Measurements from ENCODE around the gene AFTPH. TPM values are rescaled to one million over a fixed set of nuclear protein-coding genes. Genes with fewer than 3 reads are reported as not detected.

Gene AFTPH
- total RNA-seq, 1 donor, result 38.7 TPM

DNA sequence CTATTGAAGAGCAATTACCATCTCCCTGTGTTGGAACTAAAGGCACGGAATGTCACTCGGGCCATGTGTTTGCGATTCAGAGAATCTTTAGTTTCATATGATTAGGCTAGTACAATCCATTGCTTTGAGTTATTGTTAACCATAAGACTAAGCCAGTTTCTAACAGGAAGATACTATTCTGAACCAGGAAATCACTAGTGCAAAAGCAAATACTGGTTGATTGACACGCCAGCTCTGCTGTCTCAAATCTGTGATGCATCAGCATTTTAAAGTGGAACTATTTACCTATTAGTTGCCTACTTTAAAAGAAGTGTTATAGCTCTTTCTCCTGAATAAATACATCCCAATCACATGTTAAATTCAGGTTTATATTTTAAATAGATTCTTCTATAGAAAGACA is 61.9 kb downstream of the AFTPH start:
- no peak for DNase-seq (ENCODE audit: insufficient read length, low spot score, missing footprints)

DNA sequence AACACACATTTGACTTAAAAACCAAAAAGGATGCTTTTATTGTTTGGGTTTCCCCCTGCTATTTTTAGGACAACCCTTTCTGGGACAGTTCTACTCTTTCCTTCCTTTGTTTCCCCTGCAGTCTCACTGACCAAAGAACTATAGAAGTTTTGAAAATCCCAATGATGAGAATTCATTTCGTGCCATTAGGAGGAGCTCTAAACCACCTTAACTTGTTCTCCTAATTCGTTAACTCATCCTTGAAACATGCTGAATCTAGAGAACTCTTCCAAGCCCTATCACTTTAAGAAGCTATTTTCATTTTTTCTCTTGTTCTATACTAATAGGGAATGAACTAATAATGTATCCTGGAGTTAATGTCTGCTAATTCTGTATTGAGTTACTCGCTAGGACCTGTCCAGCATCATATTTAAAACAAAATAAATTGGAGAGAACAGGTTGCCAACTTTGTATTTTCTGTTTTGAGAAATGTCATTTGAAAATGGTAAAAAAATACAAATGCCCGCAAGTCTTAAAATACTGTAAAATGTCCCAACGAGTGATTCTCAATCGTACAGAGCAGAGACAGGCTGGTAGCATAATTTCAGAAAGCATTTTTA is 62.9 kb downstream of the AFTPH start:
- H3K4me2 ChIP-seq (ENCODE audit: insufficient read depth, low read length), result no peak overlapping the region
- TF ChIP-seq, protein P1, sequence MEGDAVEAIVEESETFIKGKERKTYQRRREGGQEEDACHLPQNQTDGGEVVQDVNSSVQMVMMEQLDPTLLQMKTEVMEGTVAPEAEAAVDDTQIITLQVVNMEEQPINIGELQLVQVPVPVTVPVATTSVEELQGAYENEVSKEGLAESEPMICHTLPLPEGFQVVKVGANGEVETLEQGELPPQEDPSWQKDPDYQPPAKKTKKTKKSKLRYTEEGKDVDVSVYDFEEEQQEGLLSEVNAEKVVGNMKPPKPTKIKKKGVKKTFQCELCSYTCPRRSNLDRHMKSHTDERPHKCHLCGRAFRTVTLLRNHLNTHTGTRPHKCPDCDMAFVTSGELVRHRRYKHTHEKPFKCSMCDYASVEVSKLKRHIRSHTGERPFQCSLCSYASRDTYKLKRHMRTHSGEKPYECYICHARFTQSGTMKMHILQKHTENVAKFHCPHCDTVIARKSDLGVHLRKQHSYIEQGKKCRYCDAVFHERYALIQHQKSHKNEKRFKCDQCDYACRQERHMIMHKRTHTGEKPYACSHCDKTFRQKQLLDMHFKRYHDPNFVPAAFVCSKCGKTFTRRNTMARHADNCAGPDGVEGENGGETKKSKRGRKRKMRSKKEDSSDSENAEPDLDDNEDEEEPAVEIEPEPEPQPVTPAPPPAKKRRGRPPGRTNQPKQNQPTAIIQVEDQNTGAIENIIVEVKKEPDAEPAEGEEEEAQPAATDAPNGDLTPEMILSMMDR (IDR thresholded peaks at IDR 0.05; ENCODE audit: extremely low read depth, low read depth, low read length), result peak; percentile 70
- no peak overlapping the region for H3K4me3 ChIP-seq (ENCODE audit: insufficient read depth, low read length)
- H3K4me1 ChIP-seq (ENCODE audit: insufficient read depth, low read length), result no peaks in the 10 kb centered on the region
- H3K27me3 ChIP-seq (ENCODE audit: insufficient read depth, low read length), result no peaks in the 10 kb centered on the region
- H3K36me3 ChIP-seq (ENCODE audit: insufficient read depth, low read length), result peaks cover 25% of the 10 kb centered on the region
- H3K27ac ChIP-seq (ENCODE audit: low read depth, low read length), result no peak overlapping the region
- DNase-seq (ENCODE audit: insufficient read length, low spot score, missing footprints), result peak; percentile 67
- H3K9me3 ChIP-seq (ENCODE audit: low read depth, low read length), result no peaks in the 10 kb centered on the region
- no peaks in the 10 kb centered on the region for H3K79me2 ChIP-seq (ENCODE audit: insufficient read depth, low read length)
- no peak overlapping the region for H2AFZ ChIP-seq (ENCODE audit: low read length)
- H4K20me1 ChIP-seq (ENCODE audit: insufficient read depth, low read length), result no peaks in the 10 kb centered on the region

More for the DNA sequence above, 61.9 kb downstream of the AFTPH start:
- H3K36me3 ChIP-seq (ENCODE audit: insufficient read depth, low read length), result peaks cover 16% of the 10 kb centered on the region
- no peak overlapping the region for H3K4me2 ChIP-seq (ENCODE audit: insufficient read depth, low read length)
- no peaks in the 10 kb centered on the region for H3K9me3 ChIP-seq (ENCODE audit: low read depth, low read length)
- no peaks in the 10 kb centered on the region for H3K27me3 ChIP-seq (ENCODE audit: insufficient read depth, low read length)
- TF ChIP-seq, protein P1 (IDR thresholded peaks at IDR 0.05; ENCODE audit: extremely low read depth, low read depth, low read length), result no peak
- H3K79me2 ChIP-seq (ENCODE audit: insufficient read depth, low read length), result no peaks in the 10 kb centered on the region
- no peaks in the 10 kb centered on the region for H3K4me1 ChIP-seq (ENCODE audit: insufficient read depth, low read length)
- no peaks in the 10 kb centered on the region for H4K20me1 ChIP-seq (ENCODE audit: insufficient read depth, low read length)
- H2AFZ ChIP-seq (ENCODE audit: low read length), result no peak overlapping the region
- H3K27ac ChIP-seq (ENCODE audit: low read depth, low read length), result no peak overlapping the region
- H3K4me3 ChIP-seq (ENCODE audit: insufficient read depth, low read length), result no peak overlapping the region

DNA sequence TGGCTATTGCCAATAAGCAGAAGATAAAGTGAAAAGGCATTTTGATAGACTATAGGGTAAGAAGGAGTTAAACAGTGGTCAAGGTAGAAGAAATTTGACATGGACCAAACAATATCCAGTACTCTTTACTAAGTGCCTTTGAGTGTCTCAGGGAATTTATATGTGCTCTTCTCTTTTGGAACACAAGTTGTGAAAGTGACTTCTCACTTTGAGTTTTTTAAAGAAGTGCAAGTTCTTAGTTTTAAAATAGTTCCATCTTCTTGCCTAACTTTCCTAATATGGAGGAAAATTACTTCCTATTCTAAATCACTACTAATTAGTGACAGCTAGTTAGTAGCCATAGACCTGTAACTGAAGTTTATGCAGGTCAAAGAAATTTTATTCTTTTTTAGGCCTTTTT is 63.4 kb downstream of the AFTPH start:
- peaks cover 27% of the 10 kb centered on the region for H3K36me3 ChIP-seq (ENCODE audit: insufficient read depth, low read length)
- H3K27me3 ChIP-seq (ENCODE audit: insufficient read depth, low read length), result no peaks in the 10 kb centered on the region
- TF ChIP-seq, protein P1 (IDR thresholded peaks at IDR 0.05; ENCODE audit: extremely low read depth, low read depth, low read length), result no peak
- no peaks in the 10 kb centered on the region for H3K4me1 ChIP-seq (ENCODE audit: insufficient read depth, low read length)
- no peak overlapping the region for H3K27ac ChIP-seq (ENCODE audit: low read depth, low read length)
- no peaks in the 10 kb centered on the region for H4K20me1 ChIP-seq (ENCODE audit: insufficient read depth, low read length)
- H3K79me2 ChIP-seq (ENCODE audit: insufficient read depth, low read length), result no peaks in the 10 kb centered on the region
- no peaks in the 10 kb centered on the region for H3K9me3 ChIP-seq (ENCODE audit: low read depth, low read length)
- no peak overlapping the region for H2AFZ ChIP-seq (ENCODE audit: low read length)
- DNase-seq (ENCODE audit: insufficient read length, low spot score, missing footprints), result no peak
- H3K4me2 ChIP-seq (ENCODE audit: insufficient read depth, low read length), result no peak overlapping the region
- no peak overlapping the region for H3K4me3 ChIP-seq (ENCODE audit: insufficient read depth, low read length)

DNA sequence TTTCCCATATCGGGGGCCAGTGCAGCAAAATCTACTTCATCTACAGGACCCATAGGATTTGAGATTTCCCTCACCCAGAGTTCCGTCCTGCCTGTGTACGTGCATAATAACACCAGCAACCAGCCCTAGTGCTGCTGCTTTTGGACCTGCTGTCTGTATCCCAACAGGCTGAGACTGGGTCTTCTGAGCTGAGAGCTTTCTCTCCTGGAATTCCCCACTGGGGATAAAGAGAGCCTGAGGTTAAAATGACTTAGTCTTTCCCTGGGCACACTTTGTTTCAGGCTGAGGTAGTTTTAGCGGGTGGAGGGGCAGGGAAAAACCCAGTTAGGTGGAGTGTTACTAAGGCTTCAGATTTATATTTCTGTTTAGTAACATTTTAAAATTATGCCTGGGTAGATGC is 67.1 kb downstream of the AFTPH start:
- Histone ChIP-seq H3K36me3 (ENCODE audit: insufficient read depth, low read length) (peaks cover 22% of the 10 kb centered on the region), H4K20me1 (ENCODE audit: insufficient read depth, low read length) (no peaks in the 10 kb centered on the region)
- TF ChIP-seq, protein P1 (IDR thresholded peaks at IDR 0.05; ENCODE audit: extremely low read depth, low read depth, low read length), result no peak

More for the DNA sequence above, 67.1 kb downstream of the AFTPH start:
- Histone ChIP-seq H2AFZ (ENCODE audit: low read length) (no peak overlapping the region), H3K4me2 (ENCODE audit: insufficient read depth, low read length) (no peak overlapping the region), H3K4me3 (ENCODE audit: insufficient read depth, low read length) (no peak overlapping the region), H3K27me3 (ENCODE audit: insufficient read depth, low read length) (no peaks in the 10 kb centered on the region), H3K79me2 (ENCODE audit: insufficient read depth, low read length) (no peaks in the 10 kb centered on the region), H3K9me3 (ENCODE audit: low read depth, low read length) (no peaks in the 10 kb centered on the region), H3K4me1 (ENCODE audit: insufficient read depth, low read length) (peaks cover 27% of the 10 kb centered on the region), H3K27ac (ENCODE audit: low read depth, low read length) (no peak overlapping the region)
- no peak for DNase-seq (ENCODE audit: insufficient read length, low spot score, missing footprints)
